ENCODE data around the gene MMAB.

Gene MMAB

DNA sequence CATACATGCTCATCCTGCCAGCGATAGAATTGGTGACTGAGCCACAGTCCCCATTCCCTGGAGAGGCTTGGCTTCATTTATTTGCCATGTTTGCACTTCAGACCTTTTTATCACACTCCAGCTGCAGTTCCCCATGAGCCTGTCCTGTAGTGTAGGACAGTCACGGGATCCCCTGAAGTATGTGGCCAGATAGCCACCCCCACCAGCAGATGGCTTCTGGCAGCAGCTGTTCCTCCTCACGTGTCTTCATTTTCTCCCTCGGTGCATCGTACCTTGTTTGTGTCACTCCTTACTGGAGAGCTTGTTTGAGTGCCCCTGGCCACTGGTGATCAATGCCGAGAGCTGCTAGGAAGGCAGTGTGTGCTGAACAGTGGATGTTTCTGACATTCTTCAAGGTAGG lies 55.7 kb downstream of the MMAB start:
- DNase-seq = no peak

DNA sequence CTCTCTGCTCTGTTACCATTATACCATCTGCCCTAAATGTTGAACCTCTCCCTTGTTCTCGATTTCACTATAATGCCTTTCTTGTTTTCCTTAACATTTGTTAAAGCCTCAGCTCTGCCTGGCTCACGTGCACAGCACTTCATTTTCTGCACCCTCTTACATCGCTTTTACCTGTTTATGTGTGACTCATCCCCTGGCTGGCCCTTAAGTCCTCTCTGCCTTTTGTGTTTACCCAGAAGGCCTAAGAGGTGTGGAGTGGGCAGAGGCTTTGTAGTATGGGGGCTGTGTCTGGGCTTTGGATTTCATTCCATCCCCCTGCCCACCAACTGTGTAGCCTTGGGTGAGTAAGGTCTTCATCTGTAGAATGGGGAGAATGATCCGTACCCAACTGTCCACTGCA lies 59.3 kb downstream of the MMAB start:
- DNase-seq = no peak

DNA sequence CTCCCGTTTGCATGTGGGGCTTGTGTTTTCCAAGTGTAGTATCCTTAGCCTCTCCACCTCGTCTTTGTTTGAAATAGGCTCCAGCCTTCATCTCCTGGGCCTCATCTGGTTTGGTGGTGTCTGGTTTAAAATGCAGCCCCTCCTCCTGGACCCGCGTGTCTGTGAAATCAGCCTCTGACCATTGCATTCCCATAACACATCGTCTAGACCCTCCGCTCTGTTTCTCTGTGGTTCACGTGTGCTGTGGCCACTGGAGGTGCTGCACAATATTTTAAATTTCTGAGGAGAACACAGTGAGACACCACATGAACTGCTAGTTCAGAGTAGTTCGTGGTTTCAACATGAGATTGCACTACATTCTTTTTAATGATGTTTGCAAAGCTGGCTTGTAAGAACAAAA lies 60.3 kb downstream of the MMAB start:
- no peak for DNase-seq

DNA sequence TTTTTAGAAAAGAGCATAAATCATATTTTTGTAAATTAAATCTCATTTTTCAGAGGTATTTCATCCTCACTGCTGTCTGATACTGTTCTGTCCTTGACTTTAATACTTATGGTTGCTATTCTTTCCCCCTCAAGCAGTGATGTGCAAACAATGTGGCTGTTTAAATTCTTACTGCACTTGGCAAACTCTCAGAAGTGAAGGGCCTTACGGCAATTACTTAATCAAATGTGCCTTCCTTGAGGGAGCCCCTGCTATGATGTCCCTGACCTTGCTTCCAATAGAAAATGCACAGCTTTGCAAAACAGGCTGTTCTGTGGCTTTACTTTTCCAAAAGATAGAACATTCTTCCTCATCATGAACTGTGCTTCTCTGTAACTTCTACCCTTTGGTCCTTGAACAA lies 60.7 kb downstream of the MMAB start:
- DNase-seq = no peak

DNA sequence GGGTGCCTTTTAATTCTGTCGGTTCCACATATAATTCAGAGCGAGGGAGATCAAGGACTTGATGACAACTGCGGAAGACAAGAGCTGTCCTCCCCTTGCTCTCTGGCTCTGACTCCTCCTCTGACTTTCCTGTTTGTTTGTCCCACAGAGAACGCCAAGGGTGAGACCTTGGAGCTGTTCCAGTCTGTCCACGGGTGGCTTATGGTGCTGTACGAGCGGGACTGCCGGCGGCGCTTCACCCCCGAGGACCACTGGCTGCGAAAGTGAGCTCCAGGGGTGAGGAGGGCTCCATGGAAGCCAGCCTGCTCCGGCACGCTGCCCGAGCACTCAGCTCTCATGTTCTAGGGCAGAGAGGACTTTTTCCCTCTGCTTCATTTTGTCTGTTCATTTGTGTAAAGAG lies 63.1 kb downstream of the MMAB start:
- no peak for DNase-seq

DNA sequence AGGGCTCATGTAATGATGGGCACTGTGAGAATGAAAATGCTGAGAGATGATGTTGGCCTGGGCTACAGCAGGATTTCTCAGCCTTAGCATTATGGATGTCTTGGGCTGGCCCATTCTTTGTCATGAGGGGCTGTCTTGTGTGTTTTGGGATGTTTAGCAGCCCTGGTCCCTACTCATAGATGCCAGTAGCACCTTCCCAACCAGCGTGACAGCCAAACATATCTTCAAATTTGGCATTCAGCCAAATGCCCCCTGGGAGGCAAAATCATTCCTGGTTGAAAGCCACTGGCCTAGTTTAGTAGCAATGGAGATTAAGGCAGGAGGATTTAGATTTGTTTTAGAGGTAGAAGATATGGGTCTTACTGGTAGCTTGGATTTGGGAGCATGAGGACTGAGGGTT lies 69.2 kb downstream of the MMAB start:
- DNase-seq = no peak
